Ascending aorta (tissue), 2 donors: ENCODE data around the gene NAA60. TPM values are rescaled to one million over a fixed set of nuclear protein-coding genes. Genes with fewer than 3 reads are reported as not detected.

Source experiments
- DNase-seq, 2 donors: peaks; one replicate each; pipeline ENCODE4 v3.0.0-alpha.2; 2019; ENCODE audit warnings: low spot score in 2 of 2
- H3K27ac ChIP-seq, 2 donors: fragments of 200-600 bp; sonication (generic); one replicate each; pipeline ENCODE4 v1.5.1; 2016 to 2017; ENCODE audit warnings: mild to moderate bottlenecking in 1 of 2
- H3K27me3 ChIP-seq: fragments of 200-600 bp; sonication (generic); one replicate; pipeline ENCODE4 v1.5.1; 2017
- H3K36me3 ChIP-seq, 2 donors: fragments of 200-600 bp; sonication (generic); one replicate each; pipeline ENCODE4 v1.5.1; 2016
- H3K4me1 ChIP-seq, 2 donors: fragments of 200-600 bp; sonication (generic); one replicate each; pipeline ENCODE4 v1.5.1; 2016 to 2017; ENCODE audit warnings: mild to moderate bottlenecking in 1 of 2
- H3K4me3 ChIP-seq, 2 donors: fragments of 200-600 bp; sonication (generic); one replicate each; pipeline ENCODE4 v1.5.1; 2016 to 2017; ENCODE audit warnings: mild to moderate bottlenecking in 1 of 2
- H3K9me3 ChIP-seq, 2 donors: fragments of 200-600 bp; sonication (generic); one replicate each; pipeline ENCODE4 v1.5.1; 2016
- intact Hi-C: fragments of 100-400 bp; cut with DNase I; formaldehyde crosslinking; loops from one replicate; pipeline ENCODE4 v1.15.1; 2023
- total RNA-seq: library from RNA; depleted of rRNA; stranded (reverse); fragments of >200 nt; gene quantifications from one replicate; pipeline ENCODE4 v1.1.0, GENCODE V29; 2016
- TF ChIP-seq, protein P1 (sequence below), 3 experiments: fragments of 200-600 bp in 2 of 3; fragments of 450-650 bp in 1 of 3; sonication (generic) in 2 of 3; IDR thresholded peaks; one replicate each; pipeline ENCODE4 v1.5.1; 2016 to 2019; ENCODE audit warnings: antibody characterized with exemption in 3 of 3, mild to moderate bottlenecking in 1 of 3, moderate library complexity in 1 of 3

NAA60 gene
- total RNA-seq, 1 donor from 2014 or later: 74.6 TPM

DNA sequence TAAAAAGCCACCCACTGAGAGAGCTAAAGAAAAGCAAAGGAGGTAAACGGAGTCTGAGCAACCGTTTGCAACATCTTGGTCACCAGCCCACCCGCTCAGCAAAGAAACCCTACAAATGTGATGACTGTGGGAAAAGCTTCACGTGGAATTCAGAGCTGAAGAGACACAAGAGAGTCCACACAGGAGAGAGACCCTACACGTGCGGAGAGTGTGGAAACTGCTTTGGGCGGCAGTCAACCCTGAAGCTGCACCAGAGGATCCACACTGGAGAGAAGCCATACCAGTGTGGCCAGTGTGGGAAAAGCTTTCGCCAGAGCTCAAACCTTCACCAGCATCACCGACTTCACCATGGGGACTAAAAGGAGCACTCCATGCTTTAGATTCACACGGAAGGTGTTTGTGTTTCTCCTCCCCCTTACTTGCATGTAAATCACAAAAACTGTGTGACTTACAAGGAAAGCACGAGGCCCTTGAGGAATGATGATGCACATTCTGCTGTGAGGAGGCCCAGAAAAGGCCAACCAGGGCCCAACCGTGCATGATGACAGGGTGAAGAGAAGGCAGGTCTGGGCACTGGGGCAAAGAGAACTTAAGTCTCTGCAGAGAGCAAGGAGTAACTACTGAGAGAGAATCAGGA, 34.8 kb upstream of the NAA60 start:
- intact Hi-C loops: no loop called here
- TF ChIP-seq, protein P1, sequence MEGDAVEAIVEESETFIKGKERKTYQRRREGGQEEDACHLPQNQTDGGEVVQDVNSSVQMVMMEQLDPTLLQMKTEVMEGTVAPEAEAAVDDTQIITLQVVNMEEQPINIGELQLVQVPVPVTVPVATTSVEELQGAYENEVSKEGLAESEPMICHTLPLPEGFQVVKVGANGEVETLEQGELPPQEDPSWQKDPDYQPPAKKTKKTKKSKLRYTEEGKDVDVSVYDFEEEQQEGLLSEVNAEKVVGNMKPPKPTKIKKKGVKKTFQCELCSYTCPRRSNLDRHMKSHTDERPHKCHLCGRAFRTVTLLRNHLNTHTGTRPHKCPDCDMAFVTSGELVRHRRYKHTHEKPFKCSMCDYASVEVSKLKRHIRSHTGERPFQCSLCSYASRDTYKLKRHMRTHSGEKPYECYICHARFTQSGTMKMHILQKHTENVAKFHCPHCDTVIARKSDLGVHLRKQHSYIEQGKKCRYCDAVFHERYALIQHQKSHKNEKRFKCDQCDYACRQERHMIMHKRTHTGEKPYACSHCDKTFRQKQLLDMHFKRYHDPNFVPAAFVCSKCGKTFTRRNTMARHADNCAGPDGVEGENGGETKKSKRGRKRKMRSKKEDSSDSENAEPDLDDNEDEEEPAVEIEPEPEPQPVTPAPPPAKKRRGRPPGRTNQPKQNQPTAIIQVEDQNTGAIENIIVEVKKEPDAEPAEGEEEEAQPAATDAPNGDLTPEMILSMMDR (IDR thresholded peaks at IDR 0.05): no peak

DNA sequence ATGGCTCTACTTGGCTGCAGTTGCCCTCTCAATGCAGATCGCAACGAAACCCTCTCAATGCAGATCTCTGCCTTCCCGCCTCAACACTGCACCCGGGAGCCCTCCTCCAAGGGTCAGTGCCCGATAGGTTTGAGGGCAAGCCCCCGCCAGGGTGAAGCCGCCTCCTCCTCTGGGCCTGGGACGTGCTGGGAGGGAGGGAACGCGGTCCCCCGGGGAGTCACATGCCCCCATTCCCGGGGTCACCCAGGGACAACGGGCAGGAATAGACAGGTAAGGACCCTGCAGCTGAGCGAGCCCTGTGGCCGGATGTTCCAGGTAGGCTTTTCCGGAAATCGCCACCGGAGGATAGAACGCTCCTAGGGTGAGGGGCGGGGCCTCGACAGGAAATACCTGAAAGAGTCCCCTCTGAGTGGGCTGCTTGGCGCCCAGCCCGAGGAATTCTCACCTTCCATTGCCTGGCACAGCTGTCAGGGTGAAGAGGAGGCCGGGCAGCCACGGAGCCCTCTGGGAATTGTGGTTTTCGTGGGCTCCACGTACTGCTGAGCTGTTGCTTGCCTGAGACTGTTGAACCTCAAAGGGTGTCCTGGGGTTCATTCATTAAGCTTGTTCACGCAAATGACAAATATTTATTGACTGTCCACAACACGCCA, 29.6 kb upstream of the NAA60 start:
- H3K27me3 ChIP-seq: no peaks in the 10 kb centered on the region
- peaks cover 13 to 21% of the 10 kb centered on the region in 2 donors for H3K36me3 ChIP-seq
- H3K27ac ChIP-seq: no peak overlapping the region
- intact Hi-C loops: loop anchor here (5.0 kb wide), 1 partner anchor 37 kb away; no protein-coding TSS in a partner anchor
- H3K4me1 ChIP-seq: no peaks in the 10 kb centered on the region
- H3K9me3 ChIP-seq: peaks cover 46 to 82% of the 10 kb centered on the region in 2 donors
- no peak for DNase-seq
- TF ChIP-seq, protein P1 (IDR thresholded peaks at IDR 0.05): no peak
- no peak overlapping the region for H3K4me3 ChIP-seq

More for the DNA sequence above, 34.8 kb upstream of the NAA60 start:
- Histone ChIP-seq H3K4me1 (no peaks in the 10 kb centered on the region), H3K27ac (no peak overlapping the region), H3K36me3 (peaks cover 59 to 73% of the 10 kb centered on the region in 2 donors), H3K4me3 (no peak overlapping the region), H3K27me3 (no peaks in the 10 kb centered on the region), H3K9me3 (peaks cover 81 to 98% of the 10 kb centered on the region in 2 donors)
- DNase-seq: no peak

DNA sequence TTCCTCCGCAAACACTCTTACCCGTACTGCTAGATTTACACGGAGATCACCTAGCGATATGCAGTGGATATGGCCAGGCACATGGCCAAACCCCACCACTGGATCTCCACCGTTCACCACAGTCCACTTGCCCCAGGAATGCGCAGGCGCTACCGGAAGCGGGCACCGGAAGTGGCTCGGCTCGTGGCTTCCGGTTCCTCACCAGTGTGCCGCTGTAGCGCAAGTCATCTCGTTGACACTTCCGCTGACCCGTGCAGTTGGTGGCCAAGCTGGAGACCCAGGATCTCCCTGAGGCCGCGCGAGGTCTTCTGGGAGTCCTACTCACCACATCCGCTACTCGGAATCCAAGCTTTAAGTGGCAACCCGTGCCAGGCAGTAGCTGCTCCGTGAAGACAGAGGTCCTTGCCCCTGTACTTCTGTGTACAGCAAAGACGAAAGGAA, 11.7 kb upstream of the NAA60 start:
- peak in 1 of 2 donors; percentile 71 for DNase-seq
- Histone ChIP-seq H3K9me3 (peaks cover 0 to 9% of the 10 kb centered on the region in 2 donors), H3K36me3 (peaks cover 3 to 16% of the 10 kb centered on the region in 2 donors), H3K4me1 (no peaks in the 10 kb centered on the region), H3K27me3 (no peaks in the 10 kb centered on the region), H3K4me3 (peak overlapping the region in 1 of 2 donors; percentile 42), H3K27ac (no peak overlapping the region)
- TF ChIP-seq, protein P1 (IDR thresholded peaks at IDR 0.05): no peak
- intact Hi-C loops: no loop called here

DNA sequence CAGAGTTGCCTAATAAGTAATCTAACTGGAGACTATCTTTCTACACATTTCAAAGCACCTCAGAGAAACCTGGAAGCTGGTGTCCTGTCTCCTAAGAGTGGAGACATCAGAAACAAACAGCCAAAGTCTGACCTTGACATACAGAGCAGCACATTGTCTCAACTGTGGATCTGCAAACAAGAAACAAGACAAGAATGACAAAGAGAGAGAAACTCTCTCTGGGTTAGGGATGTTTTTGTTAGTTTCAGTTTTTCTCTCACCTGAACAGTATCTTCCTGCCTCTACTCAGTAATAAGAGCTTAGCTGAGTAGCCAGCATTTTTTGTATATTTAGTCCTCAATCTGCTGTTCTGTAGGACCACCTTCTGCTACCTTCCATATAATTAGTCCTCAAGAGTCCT, 9.1 kb upstream of the NAA60 start:
- intact Hi-C loops: no loop called here
- DNase-seq: no peak
- Histone ChIP-seq H3K4me1 (no peaks in the 10 kb centered on the region), H3K9me3 (peaks cover 0 to 13% of the 10 kb centered on the region in 2 donors), H3K27me3 (no peaks in the 10 kb centered on the region), H3K27ac (no peak overlapping the region), H3K36me3 (peaks cover 4 to 26% of the 10 kb centered on the region in 2 donors), H3K4me3 (no peak overlapping the region)
- TF ChIP-seq, protein P1 (IDR thresholded peaks at IDR 0.05): no peak

DNA sequence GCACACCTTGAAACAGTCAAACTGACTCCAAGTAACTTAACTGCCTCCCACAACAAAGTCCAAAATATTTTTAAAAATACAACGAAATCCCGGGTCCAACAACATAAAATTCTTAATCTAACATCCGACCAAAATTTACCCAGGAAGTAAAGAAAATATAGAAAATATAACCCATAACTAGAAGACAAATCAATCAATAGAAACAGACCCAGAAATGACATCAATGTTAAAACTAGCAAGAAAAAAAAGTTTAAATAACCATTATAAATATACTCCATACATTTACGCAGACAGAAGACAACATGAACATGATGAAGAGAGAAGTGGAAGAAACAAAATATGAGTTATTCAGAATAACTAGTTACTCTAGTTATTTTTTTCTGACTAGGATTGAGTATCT, 3.8 kb upstream of the NAA60 start:
- TF ChIP-seq, protein P1 (IDR thresholded peaks at IDR 0.05): no peak
- DNase-seq: no peak
- Histone ChIP-seq H3K4me3 (no peak overlapping the region), H3K27ac (no peak overlapping the region), H3K9me3 (peaks cover 0 to 6% of the 10 kb centered on the region in 2 donors), H3K4me1 (no peaks in the 10 kb centered on the region), H3K27me3 (no peaks in the 10 kb centered on the region), H3K36me3 (peaks cover 9 to 25% of the 10 kb centered on the region in 2 donors)
- intact Hi-C loops: loop anchor here (5.0 kb wide), 1 partner anchor 157 kb away; the partner anchor contains the start of gene ZNF263
